GM18867 (cell line): ENCODE results near the gene RASSF1.

Source experiments
- ATAC-seq: cut with Tn5 transposase; IDR thresholded peaks from one replicate; pipeline ENCODE4 v1.9.1; 2021; ENCODE audit warnings: mild to moderate bottlenecking, moderate library complexity; ENCODE audit not compliant: unreplicated experiment

Gene RASSF1, protein sequence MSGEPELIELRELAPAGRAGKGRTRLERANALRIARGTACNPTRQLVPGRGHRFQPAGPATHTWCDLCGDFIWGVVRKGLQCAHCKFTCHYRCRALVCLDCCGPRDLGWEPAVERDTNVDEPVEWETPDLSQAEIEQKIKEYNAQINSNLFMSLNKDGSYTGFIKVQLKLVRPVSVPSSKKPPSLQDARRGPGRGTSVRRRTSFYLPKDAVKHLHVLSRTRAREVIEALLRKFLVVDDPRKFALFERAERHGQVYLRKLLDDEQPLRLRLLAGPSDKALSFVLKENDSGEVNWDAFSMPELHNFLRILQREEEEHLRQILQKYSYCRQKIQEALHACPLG

DNA sequence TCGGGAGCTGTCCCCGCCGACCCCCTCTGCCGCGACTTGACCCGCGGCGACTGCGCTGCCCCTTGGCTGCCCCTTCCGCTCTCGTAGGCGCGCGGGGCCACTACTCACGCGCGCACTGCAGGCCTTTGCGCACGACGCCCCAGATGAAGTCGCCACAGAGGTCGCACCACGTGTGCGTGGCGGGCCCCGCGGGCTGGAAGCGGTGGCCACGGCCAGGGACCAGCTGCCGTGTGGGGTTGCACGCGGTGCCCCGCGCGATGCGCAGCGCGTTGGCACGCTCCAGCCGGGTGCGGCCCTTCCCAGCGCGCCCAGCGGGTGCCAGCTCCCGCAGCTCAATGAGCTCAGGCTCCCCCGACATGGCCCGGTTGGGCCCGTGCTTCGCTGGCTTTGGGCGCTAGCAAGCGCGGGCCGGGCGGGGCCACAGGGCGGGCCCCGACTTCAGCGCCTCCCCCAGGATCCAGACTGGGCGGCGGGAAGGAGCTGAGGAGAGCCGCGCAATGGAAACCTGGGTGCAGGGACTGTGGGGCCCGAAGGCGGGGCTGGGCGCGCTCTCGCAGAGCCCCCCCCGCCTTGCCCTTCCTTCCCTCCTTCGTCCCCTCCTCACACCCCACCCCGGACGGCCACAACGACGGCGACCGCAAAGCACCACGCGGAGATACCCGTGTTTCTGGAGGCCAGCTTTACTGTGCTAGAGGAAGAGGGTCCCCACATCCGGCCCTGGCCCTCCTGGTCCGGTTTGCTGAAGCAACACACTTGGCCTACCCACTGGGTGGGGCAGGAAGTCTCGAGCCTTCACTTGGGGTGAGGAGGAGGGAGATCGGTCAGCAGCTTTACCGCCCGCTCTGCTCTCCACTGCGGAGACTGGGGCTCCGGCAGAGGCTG, at the start of gene RASSF1:
Gene RASSF1, minus strand, starts transcription at position 389 of the 882 bp plus-strand sequence. Its CDS starts 31 bp downstream, at position 358.
- no peak for ATAC-seq

DNA sequence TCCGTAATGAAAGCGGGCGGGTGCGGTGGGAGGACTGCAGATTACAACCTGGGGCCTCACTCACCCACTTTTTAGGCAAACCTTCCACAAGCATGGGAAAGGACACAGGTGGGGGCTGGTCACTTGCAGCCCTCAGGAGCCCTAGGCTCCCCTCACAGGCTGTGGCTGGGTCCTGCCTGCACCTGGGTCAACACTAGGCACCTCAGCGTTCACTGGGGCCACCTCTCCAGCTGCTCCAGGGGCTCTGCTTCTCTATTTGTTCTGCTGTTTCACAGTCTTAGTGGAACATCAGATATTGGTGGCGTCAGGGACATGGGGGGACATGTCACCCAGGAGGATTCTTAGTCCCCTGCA, 48.8 kb upstream of the RASSF1 start:
- ATAC-seq, result no peak

DNA sequence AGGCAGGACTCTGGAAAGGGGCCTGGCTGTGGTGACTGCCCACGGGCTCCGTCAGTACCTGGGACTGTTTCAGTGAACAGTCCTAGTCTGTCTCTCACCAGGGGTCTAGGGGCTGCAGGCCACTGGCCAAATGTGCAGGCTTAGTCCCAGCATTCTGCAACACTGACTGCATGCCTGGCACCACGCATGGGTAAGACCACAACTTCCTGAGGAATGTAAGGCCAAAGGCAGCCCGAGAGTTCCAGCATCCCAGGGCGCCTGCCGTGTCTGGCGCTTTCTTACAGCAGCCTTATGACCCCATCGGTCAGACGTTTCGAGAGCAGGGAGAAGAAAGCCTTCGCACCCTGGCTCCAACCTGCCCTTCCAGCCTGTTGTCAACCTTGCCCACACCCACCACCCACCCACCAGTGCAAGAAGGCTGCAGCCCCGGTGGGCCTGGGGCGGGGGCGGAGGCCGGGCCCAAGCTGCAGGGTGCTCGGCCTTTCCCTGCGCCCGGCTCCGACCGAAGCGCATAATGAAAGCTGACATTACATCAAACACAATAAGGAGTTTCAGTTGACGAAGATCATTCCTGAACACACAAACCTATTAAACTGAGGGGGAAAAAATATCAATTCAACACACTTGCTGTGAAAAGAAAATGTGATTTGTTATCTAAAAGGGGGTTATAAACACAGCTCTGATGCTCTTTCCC, 48.2 kb upstream of the RASSF1 start:
- no peak for ATAC-seq

DNA sequence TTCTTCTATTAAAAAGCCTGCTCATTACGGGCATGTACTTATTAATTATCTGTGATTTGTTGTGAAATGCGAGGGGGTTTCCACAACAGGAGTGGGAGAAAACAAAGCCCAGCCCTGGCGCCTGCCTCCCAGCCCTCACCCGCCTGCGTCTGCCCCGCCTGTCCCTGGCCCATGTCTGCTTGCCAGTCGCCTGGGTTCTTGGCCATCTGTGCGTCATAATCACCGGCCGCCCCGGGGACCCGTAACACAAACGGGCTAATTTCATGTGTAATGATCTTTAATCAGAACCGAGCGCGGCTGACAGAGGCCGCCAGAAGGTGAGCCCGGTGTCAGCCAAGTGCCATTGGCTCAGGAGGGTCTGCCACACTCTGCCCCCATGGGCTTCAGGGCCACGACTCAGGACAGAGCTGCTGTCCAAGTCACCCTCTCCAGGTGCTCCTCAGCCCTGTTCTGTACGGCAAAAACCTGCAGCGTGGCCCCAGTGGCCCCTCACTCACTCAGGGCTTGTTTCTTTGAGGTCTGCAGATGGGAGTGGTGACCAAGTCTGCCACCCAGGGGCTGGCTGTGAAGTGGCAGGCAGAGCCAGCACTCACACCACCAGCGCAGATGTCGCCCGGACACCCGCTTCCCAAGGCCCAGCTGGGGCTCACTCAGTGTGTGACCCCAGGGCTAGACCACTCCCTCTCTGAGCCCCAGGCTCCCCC, 47.5 kb upstream of the RASSF1 start:
- ATAC-seq, result no peak

DNA sequence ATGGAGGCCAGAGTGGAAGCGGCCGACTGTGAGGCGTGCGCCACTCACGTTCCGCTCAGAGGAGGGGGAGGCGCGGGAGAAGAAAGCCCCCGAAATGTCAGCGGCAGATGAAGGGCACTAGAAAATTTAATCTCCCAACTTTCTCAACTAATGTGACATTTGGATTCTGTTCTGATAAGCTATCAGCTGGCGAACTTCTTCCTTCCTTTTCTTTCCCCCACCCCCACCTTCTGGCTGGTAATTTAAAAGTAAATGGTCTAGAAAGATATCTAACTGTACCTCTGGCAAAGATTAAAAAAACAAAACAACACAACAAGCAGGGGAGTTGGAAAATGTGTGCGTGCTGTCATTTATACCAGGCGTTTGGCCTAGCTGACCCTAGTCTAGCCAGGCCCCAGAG, 45.1 kb upstream of the RASSF1 start:
- ATAC-seq, result no peak

DNA sequence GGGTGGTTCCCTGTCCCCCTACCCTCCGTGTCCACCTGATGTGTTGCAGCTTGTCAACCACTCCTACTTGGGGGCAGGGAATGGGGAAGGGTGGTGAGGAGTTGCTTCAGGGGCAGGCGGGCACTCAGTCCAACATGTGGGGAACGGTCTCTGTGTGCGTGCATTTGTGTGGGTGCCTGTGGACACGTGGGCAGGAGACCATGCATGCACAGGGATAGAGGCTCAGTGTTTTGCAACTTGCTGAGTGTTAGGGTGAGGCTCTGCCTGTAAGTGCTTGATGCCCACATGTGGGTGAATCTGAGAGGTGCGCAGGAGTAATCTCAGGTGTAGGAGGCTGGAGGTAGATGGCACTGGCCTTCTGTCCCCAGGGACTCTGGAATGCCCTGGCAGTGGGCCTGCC, 43.1 kb upstream of the RASSF1 start:
- ATAC-seq, result no peak

DNA sequence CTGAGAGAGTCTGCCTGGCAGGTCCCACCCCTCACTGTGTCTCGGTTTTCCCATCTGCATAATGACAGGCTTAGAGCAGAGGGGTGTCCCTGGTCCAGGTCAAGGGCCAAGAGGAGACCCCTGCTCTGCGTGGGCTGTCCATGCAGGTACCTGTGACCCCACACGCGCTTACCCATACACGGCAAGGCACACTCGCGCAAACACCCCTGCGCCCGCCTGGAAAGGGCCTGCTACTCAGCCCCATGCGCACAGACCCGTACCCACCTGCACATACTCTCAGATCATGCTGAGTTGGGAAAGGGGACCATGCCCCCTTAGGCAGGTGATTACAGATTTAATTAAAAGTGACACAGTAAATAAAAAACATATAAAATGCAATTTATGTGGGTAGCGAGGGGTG, 42.1 kb upstream of the RASSF1 start:
- no peak for ATAC-seq

DNA sequence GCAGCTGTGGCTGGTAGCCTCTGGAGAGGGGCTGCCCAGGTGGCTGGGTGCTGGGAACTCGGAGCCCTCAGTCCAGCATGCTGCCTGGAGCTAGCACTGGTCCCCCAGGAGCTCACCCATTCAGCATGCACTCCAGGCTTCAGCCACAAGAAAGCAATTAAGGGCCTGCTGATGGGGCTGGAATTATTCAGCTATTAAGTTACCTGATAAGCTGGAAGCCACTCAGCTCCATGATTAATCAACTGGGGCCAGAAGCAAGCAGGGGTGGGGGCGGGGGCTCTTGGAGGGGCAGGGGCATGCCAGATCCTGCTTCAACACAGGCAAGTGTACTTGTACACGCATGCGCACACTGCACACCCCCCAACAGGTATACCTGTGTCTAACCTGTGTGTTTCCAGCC, 40.7 kb upstream of the RASSF1 start:
- ATAC-seq, result no peak

DNA sequence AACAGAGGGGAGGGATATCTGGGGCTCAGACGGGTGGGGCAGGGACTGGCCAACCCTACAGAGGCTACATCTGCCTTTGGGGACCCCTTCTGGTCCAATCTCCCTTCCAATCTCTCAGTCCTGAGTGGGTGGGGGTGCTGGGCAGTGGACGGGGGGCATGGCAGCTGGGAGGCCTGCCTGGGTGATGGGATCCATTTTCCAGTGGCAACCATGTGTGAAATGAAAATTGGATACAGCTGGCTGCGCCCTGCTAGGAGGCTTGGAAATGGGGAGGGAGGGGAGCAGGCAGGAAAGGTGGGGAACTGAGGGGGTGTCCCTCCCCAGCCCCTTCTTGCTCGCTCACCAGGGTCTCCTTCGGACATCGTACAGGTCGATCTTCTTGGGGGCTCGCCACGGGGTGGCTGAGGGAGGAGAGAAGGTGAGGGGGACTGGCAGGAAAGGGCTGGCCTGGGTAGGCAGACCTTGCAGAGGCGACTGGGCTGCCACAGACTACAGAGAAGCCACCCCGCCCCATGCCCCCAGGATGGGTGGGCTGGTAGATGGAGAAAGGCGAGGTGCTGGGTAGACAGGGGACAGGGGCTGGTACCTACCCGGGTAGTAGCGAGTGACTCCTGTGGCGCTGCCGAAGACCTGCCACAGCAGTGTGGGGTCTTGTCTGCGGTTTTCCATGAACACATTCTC, 39.9 kb upstream of the RASSF1 start:
- no peak for ATAC-seq

DNA sequence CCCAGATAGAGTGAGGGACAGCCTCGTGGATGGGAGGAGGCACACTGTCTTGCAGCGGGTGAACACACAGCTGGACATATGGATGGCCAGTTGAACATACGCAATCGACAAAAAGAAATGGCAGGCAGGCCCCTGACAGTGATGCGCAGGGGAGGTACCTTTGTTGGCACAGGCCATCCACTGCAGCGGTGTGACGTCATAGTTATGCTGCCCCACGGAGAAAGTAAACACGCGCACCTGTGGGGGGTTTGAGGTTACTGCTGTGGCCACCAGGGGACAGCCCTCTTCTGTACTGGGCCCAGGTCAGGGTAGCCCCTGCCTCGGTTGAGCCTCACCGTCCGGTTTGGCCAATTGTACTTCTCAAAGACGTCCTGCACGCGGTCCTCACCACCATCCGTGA, 38.1 kb upstream of the RASSF1 start:
- ATAC-seq, result no peak

DNA sequence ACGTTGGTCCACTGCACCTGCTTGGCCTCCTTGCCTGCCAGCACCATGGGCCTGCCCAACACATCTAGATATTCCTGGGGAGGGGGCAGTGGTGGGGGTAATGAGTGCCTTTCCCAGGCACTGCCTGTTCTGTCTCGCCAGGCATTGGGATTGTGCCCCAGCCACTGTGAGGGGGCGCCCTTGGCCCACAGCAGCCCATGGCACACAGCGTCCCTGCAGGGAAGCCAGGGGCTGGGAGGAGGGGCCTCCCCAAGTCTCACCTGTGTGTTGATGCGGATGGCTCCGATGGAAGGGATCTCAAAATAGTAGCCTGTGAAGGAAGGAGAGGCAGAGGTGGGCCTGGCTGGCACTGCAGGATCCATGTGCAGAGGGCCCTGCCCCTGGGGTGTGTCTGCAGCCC, 37.4 kb upstream of the RASSF1 start:
- no peak for ATAC-seq

DNA sequence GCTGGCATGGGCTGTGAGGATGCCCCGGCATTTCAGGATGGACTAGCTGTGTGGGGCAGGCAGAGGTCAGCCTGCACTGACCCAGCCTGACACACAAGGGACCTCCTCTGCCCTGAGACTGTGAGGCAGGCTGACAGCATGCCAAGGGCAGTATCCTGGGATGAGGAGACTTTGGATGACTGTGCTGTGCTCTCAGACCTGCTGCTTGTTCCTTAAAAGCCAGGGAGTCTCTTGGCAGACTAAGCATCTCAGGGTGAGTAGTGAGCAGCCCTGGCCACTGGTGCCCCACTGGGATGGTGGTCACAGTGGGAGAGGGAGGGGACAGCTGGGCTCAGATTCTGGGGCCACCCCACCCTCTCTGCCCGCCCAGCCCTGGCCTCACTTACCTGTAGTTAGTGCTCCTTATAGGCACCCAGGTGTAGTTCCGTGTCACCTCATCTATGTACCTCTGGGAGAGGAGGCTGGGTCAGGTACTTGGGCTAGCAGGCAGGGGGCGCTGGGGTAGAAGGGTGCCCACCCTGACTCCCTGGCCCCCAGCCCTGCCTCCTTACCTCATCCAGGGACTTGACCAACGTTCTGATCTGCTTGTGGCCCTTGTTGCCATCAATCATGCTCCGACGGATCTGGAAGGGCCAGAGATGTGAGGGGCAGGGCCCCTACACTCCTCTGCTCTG, 34.8 kb upstream of the RASSF1 start:
- no peak for ATAC-seq

DNA sequence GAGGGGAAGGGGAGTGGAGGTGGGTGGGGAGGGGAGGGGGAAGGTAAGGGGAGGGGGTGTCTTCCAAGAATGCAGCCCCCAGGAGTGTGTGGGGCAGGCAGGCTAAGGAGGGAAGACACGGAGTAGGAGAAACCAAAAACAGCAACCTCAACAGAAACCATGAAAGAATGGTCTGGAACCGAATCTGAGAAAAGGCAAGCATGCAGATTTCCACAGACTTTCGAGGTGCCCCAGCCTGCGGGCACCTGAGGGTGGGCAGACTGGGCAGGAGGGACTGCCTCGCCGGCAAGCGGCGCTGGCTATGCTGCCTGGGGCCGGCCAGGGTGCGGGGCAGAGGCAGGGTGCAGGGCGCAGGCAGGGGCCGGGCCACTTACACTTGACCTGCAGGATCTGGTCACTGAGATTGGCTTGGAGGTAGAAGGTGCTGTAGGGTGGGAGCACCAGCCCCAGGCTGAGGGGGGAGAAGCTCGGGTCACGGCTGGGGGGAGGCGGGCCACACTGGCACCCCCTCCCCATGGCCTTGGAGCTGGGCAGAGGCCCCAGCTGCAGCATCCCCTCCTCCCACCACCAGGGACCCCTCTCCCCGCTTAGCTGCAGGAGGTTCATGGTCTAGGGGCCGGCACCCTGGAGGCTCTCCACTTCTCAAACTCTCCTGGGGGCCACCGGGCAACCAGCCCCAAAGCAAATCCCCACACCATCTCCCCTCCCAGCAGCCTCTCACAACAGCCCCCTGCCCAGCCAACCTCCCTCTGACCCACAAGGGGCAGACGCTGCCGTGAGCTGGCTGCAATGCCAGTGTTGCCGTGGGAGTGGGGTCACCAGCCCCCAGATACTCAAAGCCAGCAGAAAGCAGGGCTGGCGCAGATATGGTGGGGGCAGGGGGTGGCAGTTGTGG, 34.0 kb upstream of the RASSF1 start:
- ATAC-seq, result no peak

DNA sequence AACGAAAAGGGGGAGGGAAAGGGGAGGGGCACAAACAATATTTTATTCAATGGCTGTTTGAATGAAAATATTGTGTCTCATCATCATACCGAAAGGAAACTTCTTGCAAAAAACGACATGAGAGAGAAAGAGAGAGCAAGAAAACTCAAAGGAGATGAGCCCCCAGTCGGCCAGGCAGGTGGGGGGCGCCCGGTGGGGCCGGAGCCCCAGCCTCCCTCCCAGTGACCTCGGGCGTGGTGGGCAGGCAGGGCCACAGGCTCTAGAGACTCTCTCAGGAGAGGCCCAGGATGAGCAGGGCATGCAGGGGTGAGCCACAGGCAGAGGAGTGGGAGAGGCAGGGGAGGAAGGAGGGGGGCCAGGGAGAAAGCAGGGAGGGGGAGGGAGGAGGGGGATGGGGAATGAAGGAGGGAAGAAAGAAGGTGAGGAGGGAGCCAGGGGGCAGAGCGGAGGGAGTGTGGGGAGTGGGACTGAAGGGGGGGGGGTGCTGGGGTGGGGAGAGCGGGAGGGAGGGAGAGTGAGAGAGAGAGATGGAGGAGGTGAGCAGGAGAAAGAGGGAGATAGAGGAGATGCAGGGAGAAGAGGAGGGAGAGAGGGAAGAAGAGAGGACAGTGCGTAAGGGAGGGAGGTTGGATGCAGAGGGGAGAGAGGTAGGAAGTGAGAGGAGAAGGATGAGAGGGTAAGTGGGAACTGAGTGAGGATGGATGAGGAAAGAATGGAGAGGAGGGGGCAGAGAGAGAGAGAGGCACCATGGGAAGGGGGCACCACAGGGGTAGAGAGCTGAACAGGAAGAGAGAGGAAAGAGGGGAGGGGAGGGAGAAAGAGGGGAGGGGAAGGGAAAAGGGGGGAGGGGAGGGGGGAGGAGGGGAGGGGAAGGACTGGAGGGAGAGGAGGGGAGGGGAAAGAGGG, 32.8 kb upstream of the RASSF1 start:
- ATAC-seq, result no peak

DNA sequence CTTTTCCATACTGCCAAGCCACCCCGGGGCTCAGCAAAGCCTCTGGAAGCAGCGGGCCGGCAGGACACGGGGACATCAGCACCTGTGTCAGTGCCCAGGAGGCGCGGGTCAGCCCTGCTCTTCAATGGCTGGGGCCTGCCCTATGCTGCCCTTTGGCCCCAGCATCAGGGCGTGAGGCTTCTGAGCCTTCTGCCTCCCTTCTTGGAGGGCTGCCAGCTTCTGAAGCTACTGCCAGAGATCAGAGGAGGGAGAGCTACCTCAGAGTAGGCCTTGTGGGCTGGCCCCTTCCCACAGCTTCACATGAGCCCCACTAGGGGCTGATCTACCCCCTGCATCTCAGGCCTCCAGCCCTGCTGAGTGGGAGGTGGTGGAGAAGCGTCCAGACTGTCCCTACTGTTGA, 31.7 kb upstream of the RASSF1 start:
- ATAC-seq, result no peak

DNA sequence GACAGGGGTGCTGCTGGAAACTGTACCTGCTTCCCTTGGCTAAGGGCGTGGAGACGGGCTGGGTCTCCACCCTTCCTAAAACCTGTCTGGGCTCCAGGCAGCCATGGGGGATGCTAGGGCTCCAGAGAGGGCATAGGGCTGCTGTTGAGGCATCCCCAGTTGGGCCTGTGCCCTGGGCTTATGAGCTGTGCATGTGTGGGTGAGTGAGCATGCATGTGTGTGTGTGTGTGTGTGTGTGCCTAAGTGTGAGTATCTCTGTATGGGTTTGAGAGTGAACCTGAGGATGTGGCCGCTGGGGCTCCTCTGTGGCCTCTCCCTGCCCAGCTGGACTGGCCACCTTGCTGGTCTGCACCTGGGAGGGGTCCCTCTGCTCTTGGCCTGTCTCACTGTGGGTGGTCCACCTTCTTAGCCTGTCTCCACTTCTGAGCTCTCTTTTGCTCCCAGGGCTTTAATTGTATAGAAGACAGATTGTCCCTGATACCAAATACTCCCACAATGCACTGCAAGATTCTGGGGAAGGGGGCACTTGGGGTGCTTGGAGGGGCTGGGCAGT, 30.6 kb upstream of the RASSF1 start:
- ATAC-seq, result no peak

DNA sequence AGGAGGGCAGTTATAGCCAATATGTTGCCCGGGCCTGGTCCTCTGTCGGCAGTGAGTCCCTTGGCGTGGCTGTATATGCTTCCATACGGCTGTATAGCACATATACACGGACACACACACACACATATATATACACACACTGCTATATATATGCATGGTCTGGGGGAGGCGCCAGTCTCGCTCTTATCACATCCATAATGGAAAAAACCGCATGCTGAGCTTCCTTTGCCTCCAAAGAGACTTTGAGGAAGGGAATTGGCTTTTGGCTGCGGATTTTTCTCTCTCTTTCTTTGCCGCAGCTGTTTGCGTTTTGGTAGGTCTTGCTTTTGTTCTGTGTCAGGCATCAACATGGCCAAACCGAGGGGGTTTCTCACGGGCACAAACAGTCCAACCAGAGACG, 30.0 kb upstream of the RASSF1 start:
- no peak for ATAC-seq
